Measurements from ENCODE around the gene HMSD.
"Not testable (repeated sequence)": the region's sequence is repeated elsewhere in the genome, so short reads cannot be mapped to it uniquely, and the experiment has no call there.

The HMSD gene

GRCh38 chr18:63949068-63949737 lies at the start of gene HMSD:
TSS of gene HMSD (plus strand) at chr18:63949301. CDS start at chr18:63953456, 4,155 bp downstream.
- DNase-seq, result peak; percentile 39

GRCh38 chr18:63903851-63904570 lies 45.1 kb upstream of the HMSD start:
- DNase-seq, result no peak

- DNase-seq, result no peak
Observed at GRCh38 chr18:63904694-63905093, 44.4 kb upstream of the HMSD start.

- no peak for DNase-seq
Observed at GRCh38 chr18:63905361-63905760, 43.7 kb upstream of the HMSD start.

- no peak for DNase-seq
Observed at GRCh38 chr18:63906056-63906455, 43.0 kb upstream of the HMSD start.

- DNase-seq, result no peak
Observed at GRCh38 chr18:63907664-63908063, 41.4 kb upstream of the HMSD start, which contains the start of gene SERPINB10. TSS of gene SERPINB10 (plus strand) at chr18:63907958. CDS start at chr18:63915511, 7,553 bp downstream.

GRCh38 chr18:63908858-63909257 lies 40.2 kb upstream of the HMSD start:
- no peak for DNase-seq

- DNase-seq, result no peak
Observed at GRCh38 chr18:63909870-63910269, 39.2 kb upstream of the HMSD start.

GRCh38 chr18:63917817-63918216 lies 31.3 kb upstream of the HMSD start:
- DNase-seq, result no peak

- DNase-seq, result no peak
Observed at GRCh38 chr18:63922049-63922448, 27.1 kb upstream of the HMSD start.

GRCh38 chr18:63924551-63924950 lies 24.6 kb upstream of the HMSD start:
- DNase-seq, result no peak

GRCh38 chr18:63928331-63928730 lies 20.8 kb upstream of the HMSD start:
- DNase-seq, result no peak

- DNase-seq, result not testable (repeated sequence)
Observed at GRCh38 chr18:63929369-63929768, 19.7 kb upstream of the HMSD start.

GRCh38 chr18:63930773-63931354 lies 18.2 kb upstream of the HMSD start:
- no peak for DNase-seq

GRCh38 chr18:63936156-63936931 lies 12.8 kb upstream of the HMSD start:
- DNase-seq, result no peak

GRCh38 chr18:63936932-63937393 lies 12.1 kb upstream of the HMSD start:
- no peak for DNase-seq

- DNase-seq, result no peak
Observed at GRCh38 chr18:63940008-63940407, 9.1 kb upstream of the HMSD start.

GRCh38 chr18:63940543-63941050 lies 8.5 kb upstream of the HMSD start:
- not testable (repeated sequence) for DNase-seq

GRCh38 chr18:63947051-63947790 lies 1.9 kb upstream of the HMSD start:
- no peak for DNase-seq

GRCh38 chr18:63951302-63951705 lies 2.2 kb downstream of the HMSD start:
- no peak for DNase-seq

GRCh38 chr18:63953811-63954210 lies 4.7 kb downstream of the HMSD start:
- DNase-seq, result peak; percentile 1

- no peak for DNase-seq
Observed at GRCh38 chr18:63956755-63957154, 7.7 kb downstream of the HMSD start.
